GM12878 (cell line): Measurements from ENCODE around the gene LDHA. TPM values are rescaled to one million over a fixed set of nuclear protein-coding genes. Genes with fewer than 3 reads are reported as not detected.
A peak's percentile ranks its signal among the peaks of the same experiment; 100 is the strongest.

Experiments
- ATF2 ChIP-seq: IDR thresholded peaks from 2 replicates; pipeline ENCODE4 v1.6.1; 2012; ENCODE audit warnings: low read length, inconsistent platforms
- EGR1 ChIP-seq, 2 experiments: IDR thresholded peaks; 1 replicate in 1 of 2; 2 replicates in 1 of 2; pipeline ENCODE4 v1.6.1; 2011 to 2012; ENCODE audit warnings: low read depth in 2 of 2, low read length in 2 of 2, borderline replicate concordance in 1 of 2, mild to moderate bottlenecking in 1 of 2, moderate library complexity in 1 of 2
- ETV6 ChIP-seq, 2 experiments: fragments of 450-650 bp in 1 of 2; IDR thresholded peaks in 1 of 2; conservative IDR thresholded peaks in 1 of 2; 2 replicates each; pipeline ENCODE4 v1.6.1; 2014; ENCODE audit warnings: antibody characterized with exemption in 1 of 2, borderline replicate concordance in 1 of 2, low read depth in 1 of 2, mild to moderate bottlenecking in 1 of 2, moderate library complexity in 1 of 2
- EZH2 ChIP-seq: IDR thresholded peaks from 2 replicates; pipeline ENCODE4 v1.6.1; 2012; ENCODE audit warnings: low read depth, mild to moderate bottlenecking, control low read depth, inconsistent platforms, low read length, borderline replicate concordance; ENCODE audit not compliant: control insufficient read depth
- HDAC2 ChIP-seq: fragments of 200-600 bp; sonication (generic); IDR thresholded peaks from 2 replicates; pipeline ENCODE4 v1.6.1; 2017
- LARP7 ChIP-seq: fragments of 450-650 bp; IDR thresholded peaks from 2 replicates; pipeline ENCODE4 v1.6.1; 2017; ENCODE audit warnings: mild to moderate bottlenecking
- PAX5 ChIP-seq: IDR thresholded peaks from 2 replicates; pipeline ENCODE4 v1.6.1; 2011; ENCODE audit warnings: low read depth, low read length, borderline replicate concordance
- PRDM15 ChIP-seq: fragments of 450-650 bp; formaldehyde crosslinking; IDR thresholded peaks from 2 replicates; pipeline ENCODE4 v1.4.0; 2020; ENCODE audit warnings: mild to moderate bottlenecking, moderate library complexity
- RBBP5 ChIP-seq: fragments of 200-600 bp; sonication (generic); conservative IDR thresholded peaks from 2 replicates; pipeline ENCODE4 v1.6.1; 2016
- SKIL ChIP-seq: fragments of 450-650 bp; IDR thresholded peaks from 2 replicates; pipeline ENCODE4 v1.6.1; 2017; ENCODE audit warnings: mild to moderate bottlenecking, low read depth, inconsistent platforms; ENCODE audit not compliant: poor library complexity, severe bottlenecking
- ZBTB11 ChIP-seq: fragments of 450-650 bp; formaldehyde crosslinking; IDR thresholded peaks from 2 replicates; pipeline ENCODE4 v1.5.0; 2022; ENCODE audit warnings: mild to moderate bottlenecking, missing genetic modification characterization
- ZNF687 ChIP-seq: fragments of 450-650 bp; IDR thresholded peaks from 2 replicates; pipeline ENCODE4 v1.6.1; 2017; ENCODE audit warnings: mild to moderate bottlenecking, moderate library complexity
- ZZZ3 ChIP-seq: IDR thresholded peaks from 2 replicates; pipeline ENCODE4 v1.6.1; 2011; ENCODE audit warnings: low read depth; ENCODE audit not compliant: control insufficient read depth, insufficient read length
- polyA plus RNA-seq, 11 experiments: library from polyadenylated mRNA; depleted of rRNA in 4 of 11; unstranded in 6 of 11; stranded (reverse) in 5 of 11; fragments of >200 nt; fragmentation: Nextera tagmentation in 4 of 11; fragmentation: Illumina TruSeq in 1 of 11; extraction: Ambion mirVana in 4 of 11; extraction: Trizol in 1 of 11; gene quantifications; 1 replicate in 1 of 11; 2 replicates in 10 of 11; pipeline versions ENCODE4 v1.2.1 to v1.2.3, GENCODE V29; 2011 to 2016; ENCODE audit warnings: inconsistent platforms in 2 of 11, missing spikeins in 2 of 11, low read depth in 1 of 11
- total RNA-seq, 4 experiments: library from RNA; depleted of rRNA in 3 of 4; stranded (reverse); fragments of >200 nt in 3 of 4; fragmentation: Illumina TruSeq in 1 of 4; extraction: Trizol in 1 of 4; gene quantifications; 2 replicates each; pipeline versions ENCODE4 v1.2.1 to v1.2.3, GENCODE V29; 2013 to 2021

The LDHA gene
- total and polyA plus RNA-seq, 10 of the 15 experiments (the other 5 are each of a cell fraction or from before 2014, with no cell fraction given) = 773 to 2,300 (median 1,367) TPM

GRCh38 chr11:18394275-18394927 lies at the start of gene LDHA (continued):
- no peak for TF ChIP-seq SKIL
- TF ChIP-seq ATF2 = no peak; the same call in 1 of the 2 replicates
- TF ChIP-seq ZZZ3 = no peak
- peak; percentile 87 for TF ChIP-seq LARP7
- no peak for TF ChIP-seq RBBP5
- TF ChIP-seq ETV6 (conservative IDR thresholded peaks at IDR 0.05 in 1 of 2, IDR thresholded peaks at IDR 0.05 in 1 of 2; ENCODE audit: borderline replicate concordance in 1 of 2, low read depth in 1 of 2) = no peak
- TF ChIP-seq EZH2 = no peak
- TF ChIP-seq PRDM15 (CRISPR knock-in tag) = no peak
- peak; percentile 59; the same call in 1 of the 2 replicates for TF ChIP-seq PAX5
- TF ChIP-seq HDAC2 = no peak
- no peak for TF ChIP-seq ZBTB11 (CRISPR knock-in tag)
- peak in 1 of 2 experiments; percentile 68; a peak in 1 of 3 replicates for TF ChIP-seq EGR1 (IDR thresholded peaks at IDR 0.05; ENCODE audit: borderline replicate concordance in 1 of 2, low read depth in 2 of 2, low read length in 2 of 2)
- peak; percentile 99 for TF ChIP-seq ZNF687
